ENCODE data around the gene FAM227A.

- TF ChIP-seq CTCF (CRISPR knock-in tag; IDR thresholded peaks at IDR 0.05) (no peak), FOSL1 (CRISPR knock-in tag; IDR thresholded peaks at IDR 0.05; ENCODE audit: borderline replicate concordance) (no peak), MZF1 (CRISPR knock-in tag; IDR thresholded peaks at IDR 0.05; ENCODE audit: borderline replicate concordance) (no peak), ZNF501 (CRISPR knock-in tag; IDR thresholded peaks at IDR 0.05) (no peak), SMYD3 (CRISPR knock-in tag; IDR thresholded peaks at IDR 0.05) (no peak), RARG (CRISPR knock-in tag; IDR thresholded peaks at IDR 0.05; ENCODE audit: low read depth) (no peak), HMGA1 (CRISPR knock-in tag; conservative IDR thresholded peaks at IDR 0.05) (no peak), CCAR2 (optimal IDR thresholded peaks at IDR 0.05; ENCODE audit: low read depth, low read length) (no peak), FOXK2 (IDR thresholded peaks at IDR 0.05) (no peak), YY1 (IDR thresholded peaks at IDR 0.05; ENCODE audit: insufficient read depth, insufficient replicate concordance, low read depth, low read length) (no peak)
Observed at GRCh38 chr22:38699784-38700183, 43.6 kb upstream of the FAM227A start.

Data from HepG2 (cell line).